Measurements from ENCODE around the gene GCSH.
A peak's percentile ranks its signal among the peaks of the same experiment; 100 is the strongest.
"Not testable (repeated sequence)": the region's sequence is repeated elsewhere in the genome, so short reads cannot be mapped to it uniquely, and the experiment has no call there.

GCSH gene

GRCh38 chr16:81095953-81096714, at the start of gene GCSH:
GCSH (minus strand) TSS chr16:81096395; CDS start chr16:81096278, 117 bp downstream.
- peak; percentile 97 for DNase-seq (ENCODE audit: extremely low spot score, insufficient read length, low read depth)
- FAIRE-seq: peak; percentile 98

DNA sequence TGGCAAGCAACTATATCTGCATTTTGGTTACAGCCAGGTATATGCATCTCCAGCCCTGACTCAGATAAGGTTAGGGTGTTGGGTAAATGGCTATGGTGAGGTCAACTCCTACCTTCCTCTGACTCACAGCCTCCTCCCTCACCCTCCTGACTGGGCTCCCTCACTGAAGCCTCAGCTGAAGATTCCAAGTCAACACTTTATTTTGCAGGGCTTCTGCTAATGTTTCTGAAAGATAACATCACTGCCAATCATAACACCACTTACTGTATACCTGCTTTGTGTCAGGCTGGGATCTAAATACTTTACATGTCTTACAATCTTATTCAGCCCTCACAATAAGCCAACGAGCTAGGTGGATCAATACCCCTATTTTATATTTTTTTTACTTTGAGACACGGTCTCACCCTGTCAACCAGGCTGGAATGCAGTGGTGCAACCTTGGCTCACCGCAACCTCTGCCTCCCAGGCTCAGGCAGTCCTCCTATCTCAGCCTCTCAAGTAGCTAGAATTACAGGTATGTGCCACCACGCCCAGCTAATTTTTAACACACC, 47.8 kb upstream of the GCSH start:
- no peak for DNase-seq (ENCODE audit: extremely low spot score, insufficient read length, low read depth)
- no peak for FAIRE-seq

- FAIRE-seq (no peak), DNase-seq (ENCODE audit: extremely low spot score, insufficient read length, low read depth) (no peak)
Measured at GRCh38 chr16:81142864-81143263, 46.7 kb upstream of the GCSH start.

DNA sequence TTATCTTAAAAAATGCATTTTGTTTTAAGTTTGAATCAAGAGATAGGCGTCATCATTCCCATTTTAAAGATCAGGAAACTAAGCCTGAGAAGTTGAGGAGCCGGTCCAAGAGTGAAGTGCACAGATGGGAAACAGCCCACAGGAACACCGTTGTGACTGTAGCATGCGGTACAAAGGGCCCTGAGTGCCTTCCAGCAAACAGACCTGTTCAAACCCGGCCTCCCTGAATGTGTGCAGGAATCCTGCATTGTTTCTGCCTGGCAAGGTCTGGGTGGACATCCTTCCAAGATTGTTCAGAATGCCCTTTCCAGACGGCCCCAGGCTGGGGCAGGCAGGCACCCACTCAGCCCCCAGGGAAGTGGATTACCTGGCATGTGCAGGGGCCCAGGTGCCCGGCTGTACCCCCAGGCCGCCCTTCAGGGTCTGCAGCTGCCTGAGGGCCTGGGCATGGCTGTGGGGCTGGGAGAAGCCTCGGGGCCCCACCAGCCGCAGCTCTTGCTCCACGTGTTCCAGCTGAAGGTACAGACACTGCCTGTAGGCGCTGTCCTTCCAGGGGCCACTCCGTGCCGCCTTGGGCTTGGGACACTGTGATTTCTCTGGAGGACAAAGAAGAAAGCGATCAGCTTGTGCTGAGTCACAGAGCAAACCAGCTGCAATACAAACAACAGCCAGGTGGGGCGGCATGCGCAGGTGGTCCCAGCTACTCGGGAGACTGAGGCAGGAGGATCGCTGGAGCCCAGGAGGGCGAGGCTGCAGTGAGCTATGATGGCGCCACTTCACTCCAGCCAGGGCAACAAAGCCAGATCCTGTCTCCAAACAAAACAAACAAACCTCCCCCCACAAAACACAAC, 45.0 kb upstream of the GCSH start:
- no peak for DNase-seq (ENCODE audit: extremely low spot score, insufficient read length, low read depth)

DNA sequence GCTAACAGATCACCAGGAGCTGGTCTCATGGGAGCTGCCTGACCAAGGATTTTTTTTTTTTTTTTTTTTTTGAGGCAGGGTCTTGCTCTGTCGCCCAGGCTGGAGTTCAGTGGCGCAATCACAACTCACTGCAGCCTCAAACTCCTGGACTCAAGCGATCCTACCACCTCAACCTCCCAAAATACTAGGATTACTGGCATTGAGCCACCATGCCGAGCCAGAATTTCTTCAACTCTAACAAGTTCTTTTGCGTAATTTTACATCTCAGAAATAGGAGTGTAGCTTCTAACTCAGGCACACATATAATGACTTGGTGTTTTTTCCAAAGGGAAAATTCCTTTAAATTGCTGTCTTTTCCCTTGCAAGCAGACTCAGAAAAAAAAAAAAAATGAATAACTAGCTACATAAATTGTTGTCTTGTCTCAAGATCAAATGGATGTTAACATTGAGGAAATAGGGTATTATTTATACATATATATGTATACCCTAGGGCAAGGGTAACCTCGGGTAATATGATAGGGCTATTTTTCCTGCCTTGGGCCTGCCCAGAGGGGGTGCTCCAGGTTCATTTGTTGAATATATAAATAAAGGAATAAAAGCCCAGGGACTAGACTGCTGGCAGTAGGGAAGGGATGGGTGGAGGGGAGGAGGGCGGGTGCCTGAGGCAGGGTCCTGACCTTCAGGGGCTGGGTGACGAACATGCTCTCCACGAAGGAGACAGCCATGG, 42.8 kb upstream of the GCSH start:
- DNase-seq (ENCODE audit: extremely low spot score, insufficient read length, low read depth) (no peak), FAIRE-seq (no peak)

More for the DNA sequence above, 45.0 kb upstream of the GCSH start:
- FAIRE-seq: no peak

DNA sequence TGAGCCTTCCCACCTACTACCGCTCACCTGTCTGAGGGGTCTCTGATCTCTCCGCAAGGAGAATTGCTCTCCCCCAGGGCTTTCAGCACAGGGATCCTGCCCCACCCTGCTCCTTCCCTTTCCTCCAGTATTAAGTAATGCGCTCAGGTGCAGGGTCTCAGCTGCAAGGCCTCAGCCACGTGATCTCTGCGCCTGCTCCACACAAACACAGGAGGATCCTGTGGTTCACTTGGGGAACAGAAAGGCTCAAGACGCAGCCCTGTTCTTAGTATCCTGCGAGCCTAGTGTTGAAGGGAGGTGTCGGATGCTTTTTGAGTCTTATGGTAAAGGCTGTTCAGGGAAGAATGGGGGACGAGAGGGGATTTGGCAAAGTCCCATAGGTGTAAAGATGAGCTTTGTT, 41.6 kb upstream of the GCSH start:
- no peak for FAIRE-seq
- no peak for DNase-seq (ENCODE audit: extremely low spot score, insufficient read length, low read depth)

- no peak for FAIRE-seq
- no peak for DNase-seq (ENCODE audit: extremely low spot score, insufficient read length, low read depth)
Measured at GRCh38 chr16:81136390-81137335, 40.5 kb upstream of the GCSH start.

GRCh38 chr16:81130126-81130525, 33.9 kb upstream of the GCSH start:
- DNase-seq (ENCODE audit: extremely low spot score, insufficient read length, low read depth) (no peak), FAIRE-seq (no peak)

DNA sequence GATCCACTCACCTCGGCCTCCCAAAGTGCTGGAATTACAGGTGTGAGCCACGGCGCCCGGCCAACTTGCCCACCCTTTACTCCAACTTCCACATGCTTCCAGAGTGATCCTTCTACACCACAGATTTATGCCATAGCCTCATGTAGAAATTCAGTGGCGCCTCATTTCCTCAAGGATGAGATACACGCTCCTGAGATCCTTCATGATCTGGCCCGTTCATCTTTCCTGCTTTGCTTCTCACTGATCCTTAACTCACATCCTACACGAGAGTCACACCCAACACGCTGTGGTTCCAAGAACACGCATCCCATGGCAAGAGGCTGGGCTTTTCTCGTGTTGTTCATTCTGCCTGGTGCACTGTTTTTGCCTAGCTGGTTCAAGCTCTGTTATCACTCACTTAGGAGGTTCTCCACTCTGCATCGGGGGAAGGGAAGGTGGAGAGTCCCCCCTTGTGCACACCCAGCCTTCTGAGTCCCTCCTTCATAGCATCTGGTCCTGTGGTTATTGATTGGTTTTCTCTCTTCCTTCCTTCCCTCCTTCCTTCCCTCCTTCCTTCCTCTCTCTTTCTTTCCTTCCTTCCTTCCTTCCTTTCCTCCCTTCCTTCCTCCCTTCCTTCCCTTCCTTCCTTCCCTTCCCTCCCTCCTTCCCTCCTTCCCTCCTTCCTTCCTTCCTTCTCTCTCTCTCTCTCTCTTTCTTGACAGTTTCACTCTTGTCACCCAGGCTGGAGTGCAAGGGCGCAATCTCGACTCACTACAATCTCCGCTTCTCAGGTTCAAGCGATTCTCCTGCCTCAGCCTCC, 32.7 kb upstream of the GCSH start:
- no peak for FAIRE-seq

DNA sequence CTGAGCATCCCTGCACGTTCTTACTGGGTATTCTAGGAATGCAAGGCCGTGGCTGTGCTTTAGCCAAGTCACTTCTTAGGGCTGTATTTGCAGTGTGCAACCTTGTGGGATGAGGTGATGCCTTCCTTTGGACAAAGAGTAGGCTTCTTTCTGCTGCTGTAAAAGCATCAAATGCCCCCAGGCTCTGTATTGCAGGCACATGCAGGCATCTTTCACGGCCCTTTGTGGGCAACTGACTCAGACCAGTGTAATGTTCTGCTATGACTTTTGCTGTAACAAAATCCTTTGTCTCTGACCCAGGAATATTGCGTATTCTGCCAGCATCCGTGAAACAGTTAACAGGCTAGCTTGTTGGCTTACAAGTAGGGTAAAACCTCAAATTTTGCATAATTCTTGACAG, 30.9 kb upstream of the GCSH start:
- DNase-seq (ENCODE audit: extremely low spot score, insufficient read length, low read depth) (no peak), FAIRE-seq (no peak)

More for the DNA sequence above, 32.7 kb upstream of the GCSH start:
- DNase-seq (ENCODE audit: extremely low spot score, insufficient read length, low read depth): no peak

GRCh38 chr16:81123092-81123852, 27.1 kb upstream of the GCSH start:
- DNase-seq (ENCODE audit: extremely low spot score, insufficient read length, low read depth) (no peak), FAIRE-seq (no peak)

- DNase-seq (ENCODE audit: extremely low spot score, insufficient read length, low read depth) (no peak), FAIRE-seq (no peak)
Measured at GRCh38 chr16:81121474-81121990, 25.3 kb upstream of the GCSH start.

- DNase-seq (ENCODE audit: extremely low spot score, insufficient read length, low read depth): no peak
- no peak for FAIRE-seq
Measured at GRCh38 chr16:81117436-81117835, 21.2 kb upstream of the GCSH start.

- DNase-seq (ENCODE audit: extremely low spot score, insufficient read length, low read depth): no peak
- FAIRE-seq: no peak
Measured at GRCh38 chr16:81116285-81116684, 20.1 kb upstream of the GCSH start.

DNA sequence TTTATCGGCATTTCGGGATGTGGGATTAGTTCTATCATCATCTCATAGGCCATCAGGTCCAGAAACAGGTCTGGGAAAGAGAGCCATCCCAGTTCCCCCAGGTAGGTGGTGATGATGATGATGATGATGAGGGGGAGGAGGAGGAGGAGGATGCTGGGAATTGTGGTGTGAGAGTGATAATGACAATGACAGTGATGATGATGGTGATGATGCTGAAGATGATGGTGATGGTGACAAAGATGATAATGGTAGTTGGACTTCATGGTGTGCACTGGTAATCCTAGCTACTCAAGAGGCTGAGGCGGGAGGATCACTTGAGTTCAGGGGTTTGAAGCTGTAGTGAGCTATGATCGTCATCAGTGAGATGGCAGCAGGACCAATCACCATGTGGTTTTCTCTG, 16.3 kb upstream of the GCSH start:
- FAIRE-seq (no peak), DNase-seq (ENCODE audit: extremely low spot score, insufficient read length, low read depth) (no peak)

GRCh38 chr16:81109274-81109673, 13.1 kb upstream of the GCSH start:
- not testable (repeated sequence) for DNase-seq (ENCODE audit: extremely low spot score, insufficient read length, low read depth); FAIRE-seq

GRCh38 chr16:81107511-81107910, 11.3 kb upstream of the GCSH start:
- DNase-seq (ENCODE audit: extremely low spot score, insufficient read length, low read depth) (no peak), FAIRE-seq (no peak)
